Measurements from ENCODE around the gene NRXN3. TPM values are rescaled to one million over a fixed set of nuclear protein-coding genes. Genes with fewer than 3 reads are reported as not detected.

Gene NRXN3
- total and polyA plus RNA-seq, 2 of the 4 experiments (the other 2 are of a cell fraction), result 4.8 to 25.1 TPM

GRCh38 chr14:79354336-79354735 lies 1184.2 kb downstream of the NRXN3 start:
- Histone ChIP-seq H3K9ac (ENCODE audit: low read depth, low read length) (no peak overlapping the region), H3K4ac (ENCODE audit: low read depth, low read length) (no peak overlapping the region), H3K14ac (replicated peaks; ENCODE audit: low read depth, low read length) (no peak overlapping the region), H3K27ac (ENCODE audit: insufficient read depth, low read length) (no peak overlapping the region), H4K5ac (ENCODE audit: low read depth, low read length) (no peak overlapping the region), H2AFZ (replicated peaks; ENCODE audit: low read length, poor library complexity) (no peak overlapping the region), H2AK9ac (replicated peaks; ENCODE audit: low read depth, low read length, poor library complexity) (no peak overlapping the region), H3K79me1 (ENCODE audit: low read depth in 1 of 2, low read length in 2 of 2) (no peaks in the 10 kb centered on the region), H2BK5ac (ENCODE audit: low read depth, low read length, poor library complexity, severe bottlenecking) (no peak overlapping the region), H4K20me1 (ENCODE audit: insufficient read depth, low read length) (no peaks in the 10 kb centered on the region), H3K27me3 (ENCODE audit: control insufficient read depth, insufficient read depth, low read length) (no peaks in the 10 kb centered on the region), H3K18ac (ENCODE audit: low read depth, low read length) (no peak overlapping the region), H3K4me1 (ENCODE audit: control insufficient read depth, insufficient read depth, low read length) (peaks cover 10% of the 10 kb centered on the region; the same call in 1 of the 2 replicates), H2AK5ac (ENCODE audit: low read depth, low read length) (no peak overlapping the region), H3K23ac (ENCODE audit: low read depth, low read length) (no peak overlapping the region), H4K8ac (ENCODE audit: low read depth in 2 of 2, low read length in 2 of 2) (no peak overlapping the region), H3K9me1 (ENCODE audit: insufficient read depth, low read length) (no peaks in the 10 kb centered on the region), H3K9me3 (ENCODE audit: control insufficient read depth, insufficient read depth, low read length) (no peaks in the 10 kb centered on the region), H3K36me3 (ENCODE audit: control insufficient read depth, insufficient read depth, low read length) (no peaks in the 10 kb centered on the region), H3K4me2 (ENCODE audit: low read depth, low read length) (no peak overlapping the region), H4K91ac (ENCODE audit: insufficient read depth, low read depth, low read length) (no peak overlapping the region), H2BK20ac (ENCODE audit: low read depth, low read length) (no peak overlapping the region), H3K4me3 (ENCODE audit: insufficient read depth, low read depth, low read length) (no peak overlapping the region), H2BK15ac (ENCODE audit: low read depth, low read length) (no peak overlapping the region), H3K56ac (ENCODE audit: extremely low read depth, insufficient read depth, low read length) (no peak overlapping the region), H2BK120ac (ENCODE audit: low read depth, low read length) (no peak overlapping the region)
- WGBS, 2 experiments (ENCODE audit: extremely low coverage in 2 of 2, insufficient read length in 1 of 2), result no CpG with 5 or more reads among the region's 1 CpG
- ATAC-seq (ENCODE audit: low read depth), result no peak
- peak; percentile 18 for DNase-seq
- dilution Hi-C loops (cut with HindIII; ENCODE audit: low sequenced_read_pairs, unreplicated experiment) (no loop called here), in situ Hi-C loops (cut with MboI; ENCODE audit: low sequenced_read_pairs) (no loop called here), intact Hi-C loops (cut with micrococcal nuclease) (no loop called here)
- ChIA-PET CTCF (no interaction called here), POLR2A (ENCODE audit: unreplicated experiment) (no interaction called here)
- BruUV-seq (replicated peaks), result no TSS peak
- no peak for TF ChIP-seq BHLHE40 (IDR thresholded peaks at IDR 0.05; ENCODE audit: low read depth, low read length)
- TF ChIP-seq MXI1 (IDR thresholded peaks at IDR 0.05; ENCODE audit: borderline replicate concordance, low read depth, low read length), result no peak
- TF ChIP-seq CTCF (conservative IDR thresholded peaks at IDR 0.05; ENCODE audit: low read depth, low read length), result no peak
- no peak for TF ChIP-seq POLR2A (IDR thresholded peaks at IDR 0.05; ENCODE audit: low read depth, low read length)
- no peak for TF ChIP-seq RFX5 (IDR thresholded peaks at IDR 0.05; ENCODE audit: low read depth, low read length)
- TF ChIP-seq CHD1 (IDR thresholded peaks at IDR 0.05; ENCODE audit: low read depth, low read length), result no peak
- no peak for TF ChIP-seq USF2 (IDR thresholded peaks at IDR 0.05; ENCODE audit: low read depth, low read length)

Measured in IMR-90 (cell line).